HG02759 (cell line): ENCODE results near the gene SLC22A16.

Experiments
- ATAC-seq: cut with Tn5 transposase; IDR thresholded peaks from one replicate; pipeline ENCODE4 v1.9.1; 2021; ENCODE audit warnings: mild to moderate bottlenecking, moderate library complexity; ENCODE audit not compliant: unreplicated experiment

Gene SLC22A16

DNA sequence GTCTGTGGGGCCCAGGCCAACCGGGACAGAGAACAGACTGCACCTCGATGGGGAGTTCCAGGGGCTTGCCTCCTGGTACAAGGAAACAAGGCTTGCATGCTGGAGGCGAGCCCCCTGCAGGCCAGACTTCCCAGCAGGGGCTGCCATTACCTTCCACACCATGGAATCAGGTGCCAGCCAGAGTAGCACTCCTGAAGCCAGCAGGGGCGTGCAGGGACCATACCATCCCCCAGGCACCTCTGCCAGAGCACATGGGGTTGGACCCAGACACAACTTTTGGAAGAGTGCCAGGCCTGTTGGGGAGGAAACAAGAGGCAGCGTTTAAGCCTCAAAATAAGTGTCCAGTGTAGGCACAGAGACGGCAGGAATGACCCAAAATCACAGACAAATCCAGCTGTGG lies 67.5 kb downstream of the SLC22A16 start:
- no peak for ATAC-seq

DNA sequence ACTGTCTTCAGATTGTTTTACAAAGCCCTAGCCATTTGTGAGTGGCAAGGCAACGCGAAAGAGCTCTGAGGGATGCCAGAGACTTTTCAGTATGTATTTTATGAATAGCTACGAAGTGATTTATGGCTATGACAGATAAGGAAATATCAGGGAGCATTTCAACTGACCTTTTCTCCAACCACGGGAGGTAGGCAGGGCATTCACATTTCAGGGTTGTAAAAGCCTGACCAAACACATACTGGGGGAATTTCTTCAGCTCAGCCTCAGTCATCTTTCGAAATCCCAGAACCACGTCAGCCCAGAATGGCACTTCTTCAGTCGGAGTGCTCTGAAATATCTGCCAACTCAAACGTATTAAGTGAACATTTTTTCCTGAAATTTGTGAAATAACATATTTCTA lies 71.8 kb downstream of the SLC22A16 start:
- ATAC-seq, result no peak

DNA sequence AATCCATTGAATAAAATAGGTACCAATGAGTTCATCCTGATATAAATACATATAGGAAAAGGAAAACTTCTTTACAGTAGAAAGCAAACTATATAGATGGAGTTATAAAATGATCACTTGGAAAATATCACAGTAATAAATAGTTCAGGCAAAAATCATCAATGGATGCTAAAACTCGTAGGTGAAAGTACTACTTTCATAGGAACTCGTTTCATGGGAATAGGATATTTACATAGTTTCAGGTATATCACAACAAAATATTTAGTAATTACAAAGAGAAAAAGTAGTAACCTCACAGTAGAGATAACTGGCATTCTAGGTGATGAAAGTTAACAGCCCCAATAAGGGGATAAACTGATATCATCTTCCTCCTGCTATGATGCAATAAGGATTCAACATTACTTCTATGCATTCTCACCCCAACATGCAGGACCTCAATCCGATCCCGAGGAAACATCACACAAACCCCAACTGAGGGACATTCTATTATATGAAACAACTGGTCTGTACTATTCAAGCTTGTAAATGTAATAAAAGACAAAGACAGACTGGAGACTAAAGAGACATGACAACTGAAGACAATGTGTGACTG lies 74.7 kb downstream of the SLC22A16 start:
- ATAC-seq, result no peak

DNA sequence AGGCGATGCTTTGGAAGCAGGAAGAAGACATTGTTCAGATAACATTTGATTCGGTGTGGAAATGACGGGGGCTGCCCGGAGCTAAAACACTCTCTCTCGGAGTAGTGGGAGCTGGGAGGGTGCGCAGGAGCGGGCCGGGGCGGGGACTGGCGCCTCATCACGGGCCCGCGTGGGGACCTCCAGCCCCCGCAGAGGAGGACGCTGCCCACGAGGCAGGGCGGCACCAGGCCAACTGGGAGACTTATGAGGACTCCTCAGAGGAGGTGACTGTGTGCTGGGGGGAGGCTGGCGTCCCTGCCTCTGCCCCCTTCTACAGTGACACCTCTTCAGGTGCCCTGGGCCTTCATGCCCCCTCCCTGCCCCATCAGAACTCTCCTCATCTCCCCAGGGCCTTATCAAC lies 76.2 kb downstream of the SLC22A16 start:
- ATAC-seq, result no peak

DNA sequence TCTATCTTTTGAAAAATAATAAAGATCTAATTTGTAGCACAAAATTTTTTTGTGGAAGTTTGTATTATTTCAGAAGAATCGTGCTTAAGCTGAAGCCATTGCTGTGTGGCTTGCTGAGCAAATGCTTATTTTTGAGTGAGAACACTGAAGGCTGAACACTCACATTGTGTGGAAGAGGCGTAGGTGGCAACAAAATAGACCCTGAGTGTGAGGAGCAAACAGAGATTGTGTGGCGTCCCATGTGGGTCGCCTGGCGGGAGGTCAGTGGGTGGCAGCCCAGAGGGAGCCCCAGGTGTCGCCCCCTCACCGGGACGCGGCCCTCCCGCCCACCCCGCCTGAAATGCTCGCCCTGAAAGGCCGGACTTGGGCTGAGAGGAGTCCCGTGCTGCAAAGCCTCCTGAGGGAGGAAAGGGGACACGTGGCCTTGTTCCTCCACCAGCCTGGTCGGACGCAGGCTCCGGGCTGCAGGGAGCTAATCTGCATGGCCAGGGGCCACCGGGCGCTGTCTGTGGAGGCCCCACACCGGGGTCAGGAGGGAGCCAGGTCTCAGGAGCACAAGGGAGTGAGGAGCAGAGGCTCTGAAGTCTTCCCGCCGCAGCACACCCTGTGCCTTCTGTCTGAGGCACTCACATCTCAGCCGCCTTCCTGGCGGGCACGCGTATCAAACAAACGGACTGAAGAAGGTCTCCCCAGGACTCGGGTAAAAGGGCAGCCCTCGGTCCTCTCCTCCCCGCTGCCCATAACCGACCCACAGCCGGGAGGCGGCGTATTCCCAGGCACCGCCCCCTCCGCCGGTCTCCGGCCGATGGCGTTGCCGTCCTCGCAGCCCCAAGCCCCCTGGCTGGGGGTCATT lies 77.0 kb downstream of the SLC22A16 start:
- no peak for ATAC-seq

DNA sequence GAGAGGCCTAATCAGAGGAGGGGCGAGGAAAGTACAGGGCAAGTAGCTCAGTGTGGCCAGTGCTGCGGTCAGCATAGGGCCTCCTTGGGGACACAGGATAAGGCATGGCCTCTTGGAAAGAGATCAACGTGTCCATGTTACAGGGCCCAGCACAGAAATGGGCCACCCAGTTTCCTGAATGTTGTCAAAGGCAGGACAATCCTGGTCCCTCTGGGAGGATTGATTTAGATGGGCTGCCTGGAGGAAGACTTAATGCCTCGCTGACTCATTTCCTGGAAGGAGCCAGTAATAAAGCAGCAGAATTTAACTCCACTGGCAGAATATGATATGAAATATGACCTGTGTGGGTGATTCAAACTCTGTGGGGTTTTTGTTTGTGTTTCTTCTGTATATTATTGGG lies 77.6 kb downstream of the SLC22A16 start:
- no peak for ATAC-seq

DNA sequence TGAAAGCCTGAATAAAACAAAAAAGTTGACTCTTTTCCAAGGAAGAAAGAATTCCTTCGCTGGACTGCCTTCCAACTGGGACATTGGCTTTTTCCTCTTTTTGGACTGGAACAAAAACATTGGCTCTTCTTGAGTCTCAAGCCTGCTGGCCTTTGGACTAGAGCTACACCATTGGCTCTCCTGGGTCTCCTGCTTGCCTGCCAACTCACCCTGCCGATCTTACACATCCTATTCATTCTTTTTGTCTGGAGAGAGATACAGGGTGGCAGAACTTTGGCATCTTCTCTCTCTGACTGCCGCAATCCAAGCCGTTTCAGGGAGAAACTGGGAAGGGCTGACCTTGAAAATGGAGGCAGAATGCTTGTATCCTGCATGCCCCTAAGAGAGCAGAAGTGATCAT lies 81.2 kb downstream of the SLC22A16 start:
- no peak for ATAC-seq

DNA sequence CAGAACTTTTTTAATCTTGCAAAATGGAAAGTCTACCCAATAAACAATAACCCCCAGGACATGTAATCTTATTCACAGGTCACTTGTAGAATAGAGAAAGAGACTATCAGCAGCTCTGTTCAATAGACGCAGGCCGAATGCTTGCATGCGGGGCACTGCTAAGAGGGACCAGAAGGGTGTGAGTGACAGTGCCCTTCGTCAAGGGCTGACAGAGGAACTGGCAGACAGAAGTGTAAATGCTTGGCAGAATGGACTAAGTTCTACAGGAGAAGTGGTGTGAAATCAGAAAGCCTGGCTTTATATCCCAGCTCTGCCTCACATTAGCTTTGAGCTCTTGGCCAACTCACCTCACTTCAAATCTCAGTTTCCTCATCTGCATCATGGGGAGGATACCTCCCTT lies 82.0 kb downstream of the SLC22A16 start:
- no peak for ATAC-seq

DNA sequence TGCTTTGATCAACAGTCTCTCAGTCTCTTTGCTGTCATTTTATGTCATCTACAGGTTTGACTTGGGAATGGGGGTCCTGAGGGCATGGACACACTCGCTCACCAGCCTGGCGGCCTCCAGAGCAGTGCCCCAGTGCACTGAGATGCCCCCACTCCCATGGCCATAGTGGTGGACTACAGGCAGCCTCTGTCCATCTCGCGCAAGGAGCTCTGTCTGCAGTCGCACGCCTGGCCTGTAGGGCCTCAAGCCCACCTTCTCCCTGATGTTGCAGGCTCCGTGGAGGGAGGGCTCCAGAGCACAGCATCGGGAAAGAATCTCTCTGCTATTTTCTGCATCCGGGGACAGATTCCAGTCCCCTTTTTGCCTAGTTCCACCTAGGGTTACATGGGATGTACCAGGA lies 83.7 kb downstream of the SLC22A16 start:
- no peak for ATAC-seq

DNA sequence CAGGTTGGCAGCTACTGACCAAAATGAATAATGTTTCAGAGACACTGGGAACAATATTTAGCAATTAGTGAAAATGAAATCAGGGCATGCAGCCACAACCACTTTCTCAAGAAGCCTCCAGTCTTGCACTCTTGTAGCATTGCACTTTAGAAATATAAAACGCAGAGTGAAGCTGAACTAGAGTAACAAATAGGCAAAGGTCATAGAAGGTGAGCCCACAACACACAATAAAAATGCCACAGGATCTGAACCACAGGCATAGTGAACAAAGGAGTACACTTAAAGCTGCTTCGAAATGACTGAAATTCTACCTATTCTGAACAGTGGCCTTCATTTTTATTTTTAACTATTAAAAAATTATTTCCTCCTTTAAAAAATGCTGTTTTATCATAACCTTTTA lies 86.0 kb downstream of the SLC22A16 start:
- ATAC-seq, result no peak

DNA sequence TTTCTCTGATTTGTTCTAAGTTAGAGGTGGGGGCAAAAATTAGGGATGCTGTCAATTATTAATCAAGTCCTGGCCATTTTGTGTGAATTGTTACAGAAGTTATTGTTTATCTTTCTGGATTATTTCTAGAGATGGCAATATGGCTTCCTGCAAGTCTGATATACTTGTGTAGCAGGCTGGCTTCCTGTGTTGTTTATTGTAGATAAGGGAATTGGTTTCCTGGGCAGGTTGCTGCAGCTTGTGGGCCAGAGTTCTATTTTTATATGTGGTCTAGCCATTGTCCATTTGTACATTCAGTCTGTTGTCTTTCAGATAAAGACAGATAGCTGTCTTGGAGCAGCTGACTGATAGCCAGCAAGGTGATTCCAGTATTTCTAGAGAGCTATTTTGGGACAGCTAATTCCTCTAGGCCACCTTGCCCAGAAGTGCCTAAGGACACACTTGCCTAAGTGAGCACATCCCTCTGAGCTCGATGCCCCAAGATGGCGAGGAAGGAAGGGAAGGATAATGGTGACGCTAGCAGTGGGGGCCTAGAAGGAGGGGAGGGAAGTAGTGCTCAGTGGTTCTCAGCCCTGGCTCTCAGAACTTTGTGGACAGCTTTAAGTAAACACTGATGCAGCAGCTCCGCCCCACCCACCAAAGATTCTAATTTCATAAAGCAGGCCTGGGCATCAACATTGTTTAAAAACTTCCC lies 86.6 kb downstream of the SLC22A16 start:
- ATAC-seq, result no peak

DNA sequence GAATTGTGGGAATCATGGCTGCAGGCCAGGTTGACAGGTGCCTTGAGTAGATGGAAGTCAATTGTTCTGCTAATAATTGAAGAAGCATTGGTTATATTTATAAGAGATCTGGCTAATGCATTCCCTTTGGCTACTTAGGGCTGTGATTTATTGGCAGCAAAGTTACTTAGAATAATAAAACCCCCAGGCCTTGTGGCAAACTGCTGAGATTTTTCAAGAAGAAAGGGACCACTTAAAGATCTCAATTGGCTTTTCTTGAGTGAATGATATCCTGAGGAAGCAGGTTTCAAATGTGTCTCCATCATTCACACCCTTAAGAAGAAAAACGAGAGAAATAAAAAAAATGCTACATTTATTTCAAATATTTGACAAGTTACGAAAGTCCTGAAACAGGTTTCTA lies 88.4 kb downstream of the SLC22A16 start:
- ATAC-seq, result no peak

DNA sequence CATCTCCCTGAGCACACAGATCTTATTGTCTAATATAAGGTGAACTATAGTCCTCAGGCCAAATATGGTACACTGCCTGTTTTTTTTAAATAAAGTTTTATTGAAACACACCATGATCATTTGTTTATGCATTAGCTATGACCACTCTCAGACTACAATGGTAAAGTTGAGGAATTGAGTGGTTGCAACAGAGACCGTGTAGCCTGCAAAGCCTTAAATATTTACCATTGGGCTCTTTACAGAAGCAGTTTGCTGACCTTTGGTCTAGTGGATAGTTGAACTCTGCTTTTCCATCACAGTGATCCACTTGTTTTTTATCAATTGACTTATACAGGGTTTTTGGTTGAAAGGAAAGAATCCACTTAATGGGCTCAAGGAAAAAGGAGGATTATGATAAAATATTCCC lies 91.0 kb downstream of the SLC22A16 start:
- no peak for ATAC-seq

DNA sequence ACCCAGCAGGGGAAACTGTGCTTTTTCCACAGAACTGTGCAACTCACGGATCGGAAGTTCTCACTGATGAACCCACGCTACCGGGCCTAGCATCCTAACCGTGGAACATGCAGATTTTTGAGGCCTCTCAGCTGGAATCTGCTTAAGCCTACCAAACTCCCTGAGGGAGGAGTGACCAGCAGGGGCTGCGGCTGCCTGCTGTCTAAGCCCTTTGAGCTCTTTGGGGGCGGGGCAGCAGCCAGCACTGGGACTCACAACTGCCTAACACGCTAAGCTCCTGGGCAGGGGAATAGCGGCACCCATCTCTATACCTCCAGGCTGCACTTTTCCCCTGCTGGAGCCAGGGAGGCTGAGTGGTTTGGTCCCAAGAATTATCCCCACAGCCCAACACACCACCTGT lies 97.9 kb downstream of the SLC22A16 start:
- ATAC-seq, result no peak
